ENCODE measurements around the gene NDUFV2. TPM values are rescaled to one million over a fixed set of nuclear protein-coding genes. Genes with fewer than 3 reads are reported as not detected.

Gene NDUFV2
- total RNA-seq (2021; fragmentation: NEBNext Ultra II Directional; extraction: Animal tissue kit (Norgen Biotek cat#: 25700)), result 191 and 196 TPM in 2 replicates
- polyA plus RNA-seq (2011; rRNA removed), result 52.2 and 90.8 TPM in 2 replicates
- 107 TPM for polyA plus RNA-seq (2011; cell fraction: cytosol; rRNA removed)
- 44.6 TPM for polyA plus RNA-seq (2011; cell fraction: nucleus; rRNA removed)
- polyA plus RNA-seq (2012, experiment 1 of 2), result 137 to 244 TPM (median 153 TPM) in 4 replicates
- polyA plus RNA-seq (2012, experiment 2 of 2), result 64.0 TPM
- polyA plus RNA-seq (2013, experiment 1 of 2), result 221 TPM
- polyA plus RNA-seq (2013, experiment 2 of 2), result 225 TPM
- 51.1 and 59.6 TPM in 2 replicates for polyA minus RNA-seq (2011; rRNA and poly(A)+ RNA removed)
- 30.6 TPM for polyA minus RNA-seq (2011; cell fraction: cytosol; rRNA and poly(A)+ RNA removed)
- 114 TPM for polyA minus RNA-seq (2011; cell fraction: nucleus; rRNA and poly(A)+ RNA removed)
- long read RNA-seq, experiment 1, transcript NDUFV2-201 (8 exons, 930 nt), result major isoform, 206 of 239 reads
- long read RNA-seq, experiment 1, partial matches to known transcripts, result 31 of 239 reads
- long read RNA-seq, experiment 1, other reads (novel, unspliced or antisense), result 2 of 239 reads
- long read RNA-seq, experiment 2, transcript NDUFV2-201 (8 exons, 930 nt), result major isoform, 237 of 242 reads
- long read RNA-seq, experiment 2, partial matches to known transcripts, result 0 of 242 reads
- long read RNA-seq, experiment 2, other reads (novel, unspliced or antisense), result 5 of 242 reads

DNA sequence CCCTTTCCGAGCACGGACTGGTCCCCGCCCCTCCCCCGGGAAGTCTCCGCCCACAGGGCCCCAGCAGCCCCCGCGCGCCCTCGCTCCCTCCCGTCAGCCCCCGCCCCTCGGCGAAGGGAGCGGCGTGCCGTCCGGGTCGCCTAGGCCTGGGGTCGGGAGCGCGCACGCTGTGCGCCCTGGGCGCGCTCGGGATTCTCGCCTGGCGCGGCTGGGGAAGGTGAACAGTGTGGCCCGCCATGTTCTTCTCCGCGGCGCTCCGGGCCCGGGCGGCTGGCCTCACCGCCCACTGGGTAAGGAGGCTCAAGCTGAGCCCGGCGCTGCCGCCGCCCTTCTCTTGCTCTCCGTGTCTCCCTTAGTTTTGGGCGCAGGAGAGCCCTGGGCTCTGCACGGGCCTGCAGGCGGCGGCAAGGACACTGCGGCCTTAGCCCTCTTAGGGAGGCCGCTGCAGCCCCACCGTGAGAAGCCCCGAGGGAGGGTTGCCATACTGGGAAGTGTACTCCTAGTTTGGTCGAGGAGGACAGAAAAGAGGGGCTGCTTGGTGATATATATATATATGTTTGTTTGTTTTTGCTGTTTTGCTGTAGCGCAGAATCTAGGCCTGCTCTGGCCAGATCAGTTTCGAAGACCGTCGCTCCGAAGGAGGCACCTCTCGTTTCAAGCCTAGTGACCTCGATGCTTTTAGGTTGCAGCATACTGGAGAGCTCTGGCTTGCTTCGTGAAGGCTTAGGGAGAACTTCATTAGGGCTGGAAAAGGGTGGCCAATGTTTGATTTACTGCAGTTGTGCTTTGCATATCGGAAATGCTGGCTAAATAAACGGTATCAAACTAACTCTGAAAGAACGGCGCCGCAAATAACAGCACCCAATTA, at the start of gene NDUFV2:
Gene NDUFV2, plus strand, starts transcription at position 192 of the 868 bp plus-strand sequence. Its CDS starts 45 bp downstream, at position 237.
- H4K91ac ChIP-seq (replicated peaks; ENCODE audit: insufficient read length, low read length), result no peak within 1 kb of the TSS
- H3K9ac ChIP-seq (replicated peaks in 1 of 4; ENCODE audit: extremely low read depth in 1 of 4, low read depth in 3 of 4, low read length in 3 of 4), result peak within 1 kb of the TSS; percentile 84 to 94 (median 91)
- H3K4me1 ChIP-seq (replicated peaks in 1 of 4; ENCODE audit: control insufficient read depth in 3 of 4, insufficient read depth in 4 of 4, low read length in 3 of 4), result peaks cover 0 to 19% (median 8%) of the 10 kb centered on the region in 4 experiments; a peak in 3 of 7 replicates
- H2BK20ac ChIP-seq (ENCODE audit: low read length), result no peak within 1 kb of the TSS
- H2BK12ac ChIP-seq (ENCODE audit: low read depth, low read length), result no peak within 1 kb of the TSS; the same call in 1 of the 2 replicates
- peak within 1 kb of the TSS; percentile 80; the same call in 1 of the 2 replicates for H3K18ac ChIP-seq (ENCODE audit: extremely low read depth, low read length)
- WGBS, 2 experiments (ENCODE audit: extremely low coverage in 1 of 2, insufficient coverage in 1 of 2, insufficient read length in 1 of 2, insufficient replicate concordance in 2 of 2, low coverage in 1 of 2, low lambda C conversion rate in 2 of 2, missing lambda C conversion rate in 1 of 2), result 4% methylated on average over 47 of the region's 64 CpGs; no CpG with 5 or more reads in 1 of the 2 experiments
- peak within 1 kb of the TSS; percentile 75 for H4K5ac ChIP-seq (ENCODE audit: insufficient read length, low read depth, low read length)
- CTCF ChIA-PET (ENCODE audit: partially characterized antibody), result interaction anchor here (1.2 kb wide), 1 partner anchor 29 kb away, joined by 3 read pairs; no protein-coding TSS in a partner anchor
- H2BK5ac ChIP-seq (ENCODE audit: low read depth, low read length), result peak within 1 kb of the TSS; percentile 79
- H3K56ac ChIP-seq (replicated peaks; ENCODE audit: insufficient read length, low read depth, low read length), result peak within 1 kb of the TSS; percentile 5
- peaks cover 9% of the 10 kb centered on the region for H3K23me2 ChIP-seq (ENCODE audit: low read depth, low read length)
- H3K79me2 ChIP-seq (ENCODE audit: control insufficient read depth in 1 of 2, insufficient read depth in 2 of 2, low read length in 2 of 2), result peaks cover 31 to 50% of the 10 kb centered on the region in 2 experiments
- peak within 1 kb of the TSS; percentile 81 to 83 for H3K4me2 ChIP-seq (ENCODE audit: insufficient read depth in 1 of 2, low read depth in 2 of 2, low read length in 2 of 2)
- no peaks in the 10 kb centered on the region for H3K79me1 ChIP-seq (ENCODE audit: low read depth, low read length)
- H3K27ac ChIP-seq (ENCODE audit: low read depth, low read length), result peak within 1 kb of the TSS; percentile 91
- H4K8ac ChIP-seq (ENCODE audit: extremely low read depth, insufficient read depth, low read length), result peak within 1 kb of the TSS; percentile 88
- no peak within 1 kb of the TSS for H3K14ac ChIP-seq (ENCODE audit: insufficient read length)
- H3K9me3 ChIP-seq (ENCODE audit: insufficient read depth in 2 of 2, low read depth in 1 of 2, low read length in 1 of 2), result no peaks in the 10 kb centered on the region
- H2AFZ ChIP-seq (ENCODE audit: low read length), result peak within 1 kb of the TSS; percentile 37; the same call in 1 of the 2 replicates
- no peak within 1 kb of the TSS for H3K4ac ChIP-seq (replicated peaks; ENCODE audit: insufficient read length, low read depth, low read length)
- peaks cover 0 to 2% (median 0%) of the 10 kb centered on the region in 4 experiments; a peak in 1 of 7 replicates for H3K27me3 ChIP-seq (replicated peaks in 1 of 4; ENCODE audit: control insufficient read depth in 3 of 4, extremely low read depth in 1 of 4, insufficient read depth in 3 of 4, low read length in 3 of 4)
- no peak within 1 kb of the TSS for H3K23ac ChIP-seq (ENCODE audit: insufficient read length)
- H2AK5ac ChIP-seq (ENCODE audit: low read depth, low read length), result no peak within 1 kb of the TSS
- DNase-seq (ENCODE audit: low read depth in 1 of 2, low spot score in 2 of 2) (peak; percentile 82 to 98), FAIRE-seq (no peak)
- H3K36me3 ChIP-seq (ENCODE audit: control insufficient read depth in 2 of 4, insufficient read depth in 4 of 4, low read length in 3 of 4), result peaks cover 0 to 5% (median 0%) of the 10 kb centered on the region in 4 experiments; a peak in 1 of 8 replicates
- no peak within 1 kb of the TSS for H2BK120ac ChIP-seq (replicated peaks; ENCODE audit: low read depth, low read length)
- H3K4me3 ChIP-seq (ENCODE audit: extremely low read depth in 1 of 4, insufficient read depth in 2 of 4, low read depth in 3 of 4, low read length in 4 of 4), result peak within 1 kb of the TSS; percentile 77 to 92 (median 86)
- peaks cover 3% of the 10 kb centered on the region in 2 experiments for H4K20me1 ChIP-seq (replicated peaks in 1 of 2; ENCODE audit: control insufficient read depth in 1 of 2, insufficient read depth in 2 of 2, low read length in 2 of 2)
- POLR2A ChIA-PET (ENCODE audit: partially characterized antibody), result interaction anchor here (1.0 to 5.7 kb wide), 11 partner anchors 8 to 462 kb away, joined by 3 to 61 read pairs (median 4); partner anchors contain the start of gene ANKRD12
- H2BK15ac ChIP-seq (ENCODE audit: low read length), result no peak within 1 kb of the TSS
- no peak for TF ChIP-seq JUND (IDR thresholded peaks at IDR 0.05; ENCODE audit: low read length)
- TF ChIP-seq BACH1 (IDR thresholded peaks at IDR 0.05; ENCODE audit: low read length), result no peak
- TF ChIP-seq CTBP2 (IDR thresholded peaks at IDR 0.05; ENCODE audit: borderline replicate concordance, insufficient read depth, insufficient read length, low read length), result no peak
- TF ChIP-seq GTF2F1 (IDR thresholded peaks at IDR 0.05; ENCODE audit: borderline replicate concordance, low read depth, low read length), result no peak; the same call in 1 of the 2 replicates
- TF ChIP-seq CBX8 (IDR thresholded peaks at IDR 0.05; ENCODE audit: borderline replicate concordance, low read depth, low read length), result no peak
- TF ChIP-seq ASH2L (IDR thresholded peaks at IDR 0.05; ENCODE audit: low read length), result peak; percentile 82
- no peak for TF ChIP-seq SAP30 (IDR thresholded peaks at IDR 0.05; ENCODE audit: insufficient read depth, insufficient replicate concordance, low read length)
- no peak for TF ChIP-seq TCF12 (IDR thresholded peaks at IDR 0.05; ENCODE audit: low read depth, low read length)
